Measurements from ENCODE around the gene KRT17. TPM values are rescaled to one million over a fixed set of nuclear protein-coding genes. Genes with fewer than 3 reads are reported as not detected.
"Not testable (repeated sequence)": the region's sequence is repeated elsewhere in the genome, so short reads cannot be mapped to it uniquely, and the experiment has no call there.

The KRT17 gene
- total RNA-seq, 1 donor from 2014 or later: 258 TPM

DNA sequence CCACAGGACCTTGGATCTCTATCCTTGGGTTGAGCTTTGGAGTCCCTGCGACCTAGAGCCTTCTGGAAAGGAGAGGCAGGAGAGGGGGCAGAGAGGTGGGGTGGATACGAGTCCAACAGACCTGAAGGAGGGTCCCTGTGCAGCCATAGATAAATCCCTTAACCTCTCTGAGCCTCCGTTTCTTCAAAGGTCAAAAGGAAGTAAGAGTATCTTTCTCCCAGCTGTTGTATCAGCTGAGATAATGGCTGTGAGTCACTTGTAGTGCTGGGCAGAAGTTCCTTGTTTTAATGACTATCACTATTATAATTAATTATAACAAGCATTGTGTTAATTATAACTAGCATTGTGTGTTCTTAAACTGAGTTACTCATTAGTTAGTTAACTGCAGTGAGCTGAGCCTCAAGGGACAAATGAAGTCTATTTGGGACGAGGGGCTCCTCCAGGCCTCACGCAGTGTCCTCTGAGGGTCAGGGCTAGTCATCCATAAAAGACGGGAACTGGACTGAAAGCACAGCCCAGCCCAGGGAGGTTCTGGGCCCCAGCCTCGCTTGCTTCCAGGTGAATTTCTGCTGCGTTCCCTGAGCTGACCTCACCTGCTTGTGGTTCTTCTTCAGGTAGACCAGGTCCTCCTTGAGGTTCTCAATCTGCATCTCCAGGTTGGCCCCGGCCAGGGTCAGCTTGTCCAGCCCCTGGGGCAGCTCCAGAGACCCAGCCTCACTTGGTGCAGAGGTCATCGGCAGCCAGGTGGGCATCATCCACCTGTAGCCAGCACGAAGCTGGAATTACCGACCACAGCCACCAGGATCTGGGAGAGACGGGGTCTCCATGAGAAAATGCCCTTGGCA is 5.7 kb upstream of the KRT17 start:
- Mint-ChIP-seq H3K27ac (ENCODE audit: unreplicated experiment) (no peak overlapping the region), H3K4me1 (ENCODE audit: low read depth) (peaks cover 30% of the 10 kb centered on the region), H3K9me3 (ENCODE audit: low read depth) (no peaks in the 10 kb centered on the region), H3K36me3 (ENCODE audit: low read depth) (no peaks in the 10 kb centered on the region), H3K4me3 (ENCODE audit: unreplicated experiment) (no peak overlapping the region), H3K27me3 (ENCODE audit: low read depth) (no peaks in the 10 kb centered on the region)
- peak; percentile 63 for DNase-seq (ENCODE audit: low spot score)
- TF ChIP-seq, protein P1, sequence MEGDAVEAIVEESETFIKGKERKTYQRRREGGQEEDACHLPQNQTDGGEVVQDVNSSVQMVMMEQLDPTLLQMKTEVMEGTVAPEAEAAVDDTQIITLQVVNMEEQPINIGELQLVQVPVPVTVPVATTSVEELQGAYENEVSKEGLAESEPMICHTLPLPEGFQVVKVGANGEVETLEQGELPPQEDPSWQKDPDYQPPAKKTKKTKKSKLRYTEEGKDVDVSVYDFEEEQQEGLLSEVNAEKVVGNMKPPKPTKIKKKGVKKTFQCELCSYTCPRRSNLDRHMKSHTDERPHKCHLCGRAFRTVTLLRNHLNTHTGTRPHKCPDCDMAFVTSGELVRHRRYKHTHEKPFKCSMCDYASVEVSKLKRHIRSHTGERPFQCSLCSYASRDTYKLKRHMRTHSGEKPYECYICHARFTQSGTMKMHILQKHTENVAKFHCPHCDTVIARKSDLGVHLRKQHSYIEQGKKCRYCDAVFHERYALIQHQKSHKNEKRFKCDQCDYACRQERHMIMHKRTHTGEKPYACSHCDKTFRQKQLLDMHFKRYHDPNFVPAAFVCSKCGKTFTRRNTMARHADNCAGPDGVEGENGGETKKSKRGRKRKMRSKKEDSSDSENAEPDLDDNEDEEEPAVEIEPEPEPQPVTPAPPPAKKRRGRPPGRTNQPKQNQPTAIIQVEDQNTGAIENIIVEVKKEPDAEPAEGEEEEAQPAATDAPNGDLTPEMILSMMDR (IDR thresholded peaks at IDR 0.05): no peak

DNA sequence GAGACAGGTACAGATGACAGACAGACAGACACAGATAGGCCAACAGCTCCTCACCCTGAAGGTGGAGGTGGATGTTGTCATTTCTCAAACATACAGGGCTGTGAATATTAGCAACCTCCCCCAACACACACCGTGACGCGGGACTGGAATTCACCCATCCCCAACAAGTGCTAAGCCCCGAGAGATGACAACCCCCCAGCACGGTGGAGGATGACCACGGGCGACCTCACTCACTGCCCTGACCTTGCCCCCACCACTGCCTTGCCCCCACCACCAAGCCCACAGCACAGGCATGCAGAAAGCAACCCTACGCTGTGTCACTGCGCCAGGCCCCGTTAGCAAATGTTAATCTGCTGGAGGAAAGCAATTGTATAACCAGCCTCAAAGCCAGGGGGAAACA is 4.9 kb upstream of the KRT17 start:
- Mint-ChIP-seq H3K27ac (ENCODE audit: unreplicated experiment) (no peak overlapping the region), H3K4me1 (ENCODE audit: low read depth) (peaks cover 35% of the 10 kb centered on the region), H3K27me3 (ENCODE audit: low read depth) (no peaks in the 10 kb centered on the region), H3K9me3 (ENCODE audit: low read depth) (no peaks in the 10 kb centered on the region), H3K4me3 (ENCODE audit: unreplicated experiment) (no peak overlapping the region), H3K36me3 (ENCODE audit: low read depth) (no peaks in the 10 kb centered on the region)
- DNase-seq (ENCODE audit: low spot score): peak; percentile 52
- TF ChIP-seq, protein P1 (IDR thresholded peaks at IDR 0.05): no peak

DNA sequence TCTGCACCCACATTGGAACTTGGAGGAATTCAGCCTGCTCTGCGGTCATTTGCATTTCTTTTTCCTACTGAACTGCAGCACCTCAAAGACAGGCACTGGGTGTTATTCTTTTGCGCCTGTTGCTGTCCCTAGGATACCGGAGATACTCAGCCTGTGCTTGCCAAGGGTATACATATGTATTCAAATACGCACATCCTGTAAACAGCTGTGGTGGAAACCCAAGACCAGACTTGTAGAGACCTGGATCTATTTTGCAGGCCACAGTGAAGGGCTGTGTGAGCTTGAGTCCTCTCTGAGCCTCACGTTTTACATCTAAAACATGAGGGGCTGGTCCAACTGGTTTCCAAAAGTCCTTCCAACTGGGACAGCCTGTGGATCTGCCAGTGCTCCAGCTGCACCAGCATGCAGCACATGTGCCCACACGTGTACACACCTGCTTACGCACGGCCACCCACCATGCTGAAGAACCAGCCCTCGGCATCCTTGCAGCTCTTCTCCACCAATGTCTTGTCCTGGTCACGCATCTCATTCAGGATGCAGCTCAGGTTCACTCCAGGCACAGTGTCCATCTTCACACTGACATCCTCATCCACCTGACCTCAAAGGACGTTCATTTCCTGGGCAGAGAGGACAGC is 4.4 kb upstream of the KRT17 start:
- not testable (repeated sequence) for H3K36me3 Mint-ChIP-seq (ENCODE audit: low read depth); H3K27me3 Mint-ChIP-seq (ENCODE audit: low read depth); H3K9me3 Mint-ChIP-seq (ENCODE audit: low read depth); H3K4me3 Mint-ChIP-seq (ENCODE audit: unreplicated experiment); H3K27ac Mint-ChIP-seq (ENCODE audit: unreplicated experiment)
- H3K4me1 Mint-ChIP-seq (ENCODE audit: low read depth): peaks cover 40% of the 10 kb centered on the region
- peak; percentile 67 for DNase-seq (ENCODE audit: low spot score)

DNA sequence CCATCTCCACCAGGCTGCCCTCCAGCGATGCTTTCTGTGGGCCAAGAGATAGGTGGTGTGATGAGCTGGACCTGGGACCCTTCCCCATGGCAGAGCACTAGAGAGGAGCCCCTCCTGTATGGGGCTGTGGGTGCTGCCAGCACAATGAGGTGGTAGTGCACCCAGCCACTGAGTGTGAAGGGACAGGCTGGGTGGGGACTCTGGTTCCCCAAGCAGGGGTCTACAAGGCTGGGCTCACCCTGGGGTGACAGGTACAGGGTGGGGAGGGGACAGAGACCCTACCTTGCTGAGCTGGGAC is 3.6 kb upstream of the KRT17 start:
- not testable (repeated sequence) for DNase-seq (ENCODE audit: low spot score); H3K27ac Mint-ChIP-seq (ENCODE audit: unreplicated experiment); H3K27me3 Mint-ChIP-seq (ENCODE audit: low read depth); H3K4me3 Mint-ChIP-seq (ENCODE audit: unreplicated experiment); H3K9me3 Mint-ChIP-seq (ENCODE audit: low read depth); H3K36me3 Mint-ChIP-seq (ENCODE audit: low read depth)
- H3K4me1 Mint-ChIP-seq (ENCODE audit: low read depth): peaks cover 47% of the 10 kb centered on the region

DNA sequence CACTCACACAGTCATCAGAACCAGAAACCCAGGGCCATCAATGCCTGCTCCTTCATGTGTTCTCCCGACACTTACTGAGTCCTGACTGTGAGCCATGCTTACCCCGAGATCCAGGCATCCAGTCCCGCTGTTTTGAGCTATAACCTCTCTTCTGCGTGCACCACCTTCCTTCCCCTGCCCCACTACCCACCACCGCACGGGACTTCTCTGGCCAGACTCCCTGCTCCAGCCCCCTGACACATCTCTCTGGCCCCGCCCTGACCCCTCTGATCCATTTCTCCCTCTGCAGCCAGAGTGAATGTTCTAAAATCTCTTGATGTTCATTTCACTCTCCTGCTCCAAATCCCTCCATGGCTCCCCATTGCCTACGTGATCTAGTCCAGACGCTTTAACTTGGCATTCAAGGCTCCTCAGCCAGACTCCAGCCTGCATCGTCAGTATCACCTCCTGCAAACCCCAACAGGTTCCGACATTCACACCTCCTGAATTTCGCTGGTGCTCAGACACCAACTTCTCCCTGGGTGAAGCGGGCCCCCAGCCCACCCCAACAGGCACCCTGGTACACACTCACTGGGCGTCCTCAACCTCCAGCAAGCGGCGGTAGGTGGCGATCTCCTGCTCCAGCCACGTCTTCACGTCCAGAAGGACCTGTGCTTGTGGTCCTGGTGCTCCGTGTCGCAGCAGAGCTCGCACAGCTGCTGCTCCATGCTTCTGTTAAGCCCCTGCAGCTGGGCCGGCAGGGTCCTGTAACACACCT is 3.1 kb upstream of the KRT17 start:
- DNase-seq (ENCODE audit: low spot score): peak; percentile 85
- H3K4me1 Mint-ChIP-seq (ENCODE audit: low read depth): peaks cover 52% of the 10 kb centered on the region
- H3K9me3 Mint-ChIP-seq (ENCODE audit: low read depth): no peaks in the 10 kb centered on the region
- no peaks in the 10 kb centered on the region for H3K36me3 Mint-ChIP-seq (ENCODE audit: low read depth)
- no peak overlapping the region for H3K4me3 Mint-ChIP-seq (ENCODE audit: unreplicated experiment)
- no peak overlapping the region for H3K27ac Mint-ChIP-seq (ENCODE audit: unreplicated experiment)
- no peaks in the 10 kb centered on the region for H3K27me3 Mint-ChIP-seq (ENCODE audit: low read depth)
- TF ChIP-seq, protein P1 (IDR thresholded peaks at IDR 0.05): no peak

DNA sequence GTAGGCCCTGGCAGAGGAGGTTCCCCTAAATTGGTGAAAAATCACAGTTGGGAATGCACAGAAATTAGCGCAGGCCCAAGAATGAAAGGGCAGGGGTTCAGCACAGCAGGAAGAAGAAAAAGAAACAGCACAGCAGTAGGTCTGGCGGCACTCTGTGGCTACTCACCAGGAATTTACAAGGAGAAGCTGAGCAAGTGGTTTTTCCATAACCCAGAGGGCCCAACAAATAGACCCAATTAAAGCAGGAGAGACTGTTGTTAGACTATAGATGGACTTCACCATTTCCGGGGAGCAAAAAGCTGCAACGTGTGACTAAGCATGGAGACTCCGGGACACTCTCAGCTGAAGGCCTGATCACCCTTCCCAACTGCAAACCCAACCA is 2.5 kb upstream of the KRT17 start:
- not testable (repeated sequence) for H3K27me3 Mint-ChIP-seq (ENCODE audit: low read depth); H3K4me3 Mint-ChIP-seq (ENCODE audit: unreplicated experiment); H3K9me3 Mint-ChIP-seq (ENCODE audit: low read depth); H3K27ac Mint-ChIP-seq (ENCODE audit: unreplicated experiment); H3K36me3 Mint-ChIP-seq (ENCODE audit: low read depth); DNase-seq (ENCODE audit: low spot score)
- peaks cover 58% of the 10 kb centered on the region for H3K4me1 Mint-ChIP-seq (ENCODE audit: low read depth)

Measured in chondrocyte (in vitro differentiated cells).